Inferior parietal cortex (tissue), 1 donor: ENCODE data around the gene PCED1A.
"Not testable (repeated sequence)": the region's sequence is repeated elsewhere in the genome, so short reads cannot be mapped to it uniquely, and the experiment has no call there.

Source experiments
- DNase-seq: peaks from one replicate; pipeline ENCODE4 v3.0.0-alpha.2; 2016; ENCODE audit errors: extremely low spot score

The PCED1A gene

GRCh38 chr20:2826655-2827054 is 13.8 kb downstream of the PCED1A start:
- no peak for DNase-seq

DNA sequence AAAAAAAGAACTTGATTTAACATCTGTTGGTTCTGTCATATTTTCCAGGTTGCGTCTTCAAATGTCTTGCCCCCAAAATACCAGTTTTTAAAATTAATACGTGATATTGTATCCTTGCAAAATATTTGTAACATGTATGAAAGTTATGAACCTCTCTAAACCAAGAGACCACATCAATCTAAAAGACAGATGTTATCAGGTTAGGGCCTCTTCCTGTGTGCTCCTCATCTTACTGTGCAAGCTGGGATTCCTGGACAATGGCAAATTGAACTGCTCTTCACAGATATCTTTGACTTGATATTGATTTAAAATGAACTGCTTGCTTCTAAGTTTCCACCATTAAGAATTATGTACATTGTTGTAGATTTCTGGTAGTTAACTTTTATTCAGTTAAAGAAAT is 14.7 kb downstream of the PCED1A start:
- DNase-seq: no peak

DNA sequence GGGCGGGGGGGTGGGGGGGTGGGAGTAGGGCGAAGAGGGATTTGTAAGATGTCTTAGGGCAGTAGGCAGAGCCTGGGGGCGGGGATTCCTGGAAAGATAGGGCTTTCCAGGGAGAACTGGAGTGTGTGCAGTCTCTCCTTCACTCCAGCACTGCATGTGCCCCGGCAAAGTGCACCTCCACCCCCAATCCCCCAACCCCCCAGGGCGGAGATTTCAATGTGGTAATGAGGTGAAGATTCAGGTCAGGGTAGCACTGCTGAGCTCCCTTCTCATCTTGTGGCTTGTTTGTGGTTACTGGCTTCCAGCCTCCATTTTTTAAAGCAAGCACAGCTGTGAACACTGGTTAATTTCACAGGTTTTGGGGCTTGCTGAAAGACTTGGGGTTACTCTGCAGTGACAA is 18.4 kb downstream of the PCED1A start:
- DNase-seq: no peak

GRCh38 chr20:2820896-2821869 is 19.3 kb downstream of the PCED1A start:
- DNase-seq: no peak

DNA sequence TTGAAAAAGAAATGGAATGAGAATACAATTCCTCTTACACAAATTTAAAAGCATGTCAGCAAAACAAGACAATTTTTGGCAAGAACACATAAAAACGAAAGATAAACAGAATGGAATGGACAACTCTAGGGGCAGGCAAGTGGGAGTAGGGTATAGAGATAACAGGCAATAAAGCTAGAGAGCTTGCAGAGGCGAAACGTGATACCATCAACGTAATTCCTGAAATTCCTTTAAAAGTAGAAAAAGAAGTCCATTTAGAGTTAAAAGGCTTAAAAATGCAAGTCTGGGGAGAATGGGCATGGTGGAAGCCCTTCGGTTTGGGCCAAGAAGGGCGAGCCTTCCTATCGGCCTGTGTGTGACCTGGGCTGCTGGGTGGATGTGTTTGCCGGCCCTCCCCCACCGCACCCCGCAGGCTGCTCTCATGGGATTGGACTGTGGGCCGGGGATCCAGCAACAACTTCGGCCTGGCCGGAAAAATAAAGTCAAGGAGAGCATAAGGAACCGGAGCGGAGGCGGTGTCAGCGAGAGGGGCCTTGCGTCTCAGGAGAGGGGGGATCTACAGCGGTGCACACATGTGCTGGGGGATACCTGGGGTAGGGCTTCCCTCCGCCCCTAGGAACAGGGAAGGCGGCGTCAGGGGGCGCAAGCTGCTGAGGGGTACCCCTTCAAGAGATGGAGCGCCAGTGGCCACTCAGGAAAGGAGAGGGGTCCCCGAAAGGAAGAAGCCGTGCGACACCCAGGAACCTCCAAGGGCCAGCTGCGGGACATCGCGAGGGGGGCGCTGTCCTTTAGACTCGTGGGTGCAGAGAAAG is 20.2 kb downstream of the PCED1A start:
- DNase-seq: no peak

GRCh38 chr20:2817891-2818595 is 22.4 kb downstream of the PCED1A start:
- DNase-seq: no peak

GRCh38 chr20:2817341-2817726 is 23.1 kb downstream of the PCED1A start:
- DNase-seq: no peak

DNA sequence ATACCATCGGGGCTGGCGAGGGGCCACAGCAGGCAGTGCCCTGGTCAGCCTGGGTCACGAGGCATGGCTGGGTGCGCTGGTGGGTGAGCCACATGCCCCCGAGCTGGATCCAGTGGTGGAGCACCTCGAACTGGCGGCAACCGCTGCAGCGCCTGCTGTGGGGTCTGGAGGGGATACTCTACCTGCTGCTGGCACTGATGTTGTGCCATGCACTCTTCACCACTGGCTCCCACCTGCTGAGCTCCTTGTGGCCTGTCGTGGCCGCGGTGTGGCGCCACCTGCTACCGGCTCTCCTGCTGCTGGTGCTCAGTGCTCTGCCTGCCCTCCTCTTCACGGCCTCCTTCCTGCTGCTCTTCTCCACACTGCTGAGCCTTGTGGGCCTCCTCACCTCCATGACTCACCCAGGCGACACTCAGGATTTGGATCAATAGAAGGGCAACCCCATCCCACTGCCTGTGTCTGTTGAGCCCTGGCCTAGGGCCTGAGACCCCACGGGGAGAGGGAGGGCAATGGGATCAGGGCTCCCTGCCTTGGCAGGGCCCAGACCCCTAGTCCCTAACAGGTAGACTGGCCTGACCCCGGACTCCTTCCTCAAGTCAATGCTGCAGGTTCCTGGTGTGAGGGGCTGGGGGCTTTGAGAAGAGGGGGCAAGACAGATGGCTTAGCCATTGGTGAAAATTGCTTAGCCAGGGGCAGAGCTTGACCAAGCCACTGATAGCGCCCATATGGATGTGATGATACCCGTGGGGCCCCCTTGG is 23.7 kb downstream of the PCED1A start:
- DNase-seq: no peak

DNA sequence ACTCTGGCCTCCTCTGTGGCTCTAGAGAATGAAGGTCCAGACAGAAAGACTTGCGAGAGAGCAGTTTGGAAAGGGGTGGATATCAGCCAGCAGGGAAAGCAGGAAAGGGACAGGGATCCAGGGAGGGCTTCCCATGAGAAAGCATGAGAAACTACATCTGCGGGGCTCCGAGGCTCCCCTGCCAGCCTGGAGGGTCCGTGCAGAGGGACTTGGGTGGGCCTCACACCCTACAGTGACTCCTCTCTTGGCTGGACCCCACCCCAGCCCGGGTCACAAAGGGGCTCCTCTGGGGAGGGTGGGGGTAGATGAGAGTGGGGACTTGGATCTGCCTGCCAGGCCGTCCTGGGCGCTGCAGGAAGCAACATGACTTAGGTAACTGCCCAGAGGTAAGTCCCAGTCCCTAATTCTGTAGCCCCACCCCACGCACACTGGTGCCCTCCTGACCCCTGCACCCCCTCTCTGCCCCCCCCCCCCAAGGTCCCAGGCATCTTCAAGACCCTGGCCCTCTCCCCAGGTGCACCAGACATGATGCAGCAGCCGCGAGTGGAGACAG is 24.3 kb downstream of the PCED1A start, which contains the start of gene TMEM239:
Gene TMEM239 (plus strand): TSS at position 335 of the 553 bp plus-strand sequence. CDS start 191 bp downstream, at position 526.
- no peak for DNase-seq

DNA sequence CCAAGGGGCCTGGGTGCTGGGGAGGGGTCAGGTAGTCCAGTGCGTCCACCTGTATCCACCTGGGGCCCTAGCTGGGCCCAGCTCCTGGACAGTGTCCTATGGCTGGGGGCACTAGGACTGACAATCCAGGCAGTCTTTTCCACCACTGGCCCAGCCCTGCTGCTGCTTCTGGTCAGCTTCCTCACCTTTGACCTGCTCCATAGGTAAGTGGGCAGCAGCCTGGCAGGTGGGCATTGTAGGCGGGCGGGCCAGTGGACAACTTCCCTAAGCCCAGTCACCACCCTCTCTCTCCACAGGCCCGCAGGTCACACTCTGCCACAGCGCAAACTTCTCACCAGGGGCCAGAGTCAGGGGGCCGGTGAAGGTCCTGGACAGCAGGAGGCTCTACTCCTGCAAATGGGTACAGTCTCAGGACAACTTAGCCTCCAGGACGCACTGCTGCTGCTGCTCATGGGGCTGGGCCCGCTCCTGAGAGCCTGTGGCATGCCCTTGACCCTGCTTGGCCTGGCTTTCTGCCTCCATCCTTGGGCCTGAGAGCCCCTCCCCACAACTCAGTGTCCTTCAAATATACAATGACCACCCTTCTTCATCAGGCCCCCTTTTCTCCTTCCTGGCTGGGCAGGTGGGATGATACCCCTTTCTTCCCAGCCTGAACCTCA is 25.1 kb downstream of the PCED1A start:
- DNase-seq: no peak

DNA sequence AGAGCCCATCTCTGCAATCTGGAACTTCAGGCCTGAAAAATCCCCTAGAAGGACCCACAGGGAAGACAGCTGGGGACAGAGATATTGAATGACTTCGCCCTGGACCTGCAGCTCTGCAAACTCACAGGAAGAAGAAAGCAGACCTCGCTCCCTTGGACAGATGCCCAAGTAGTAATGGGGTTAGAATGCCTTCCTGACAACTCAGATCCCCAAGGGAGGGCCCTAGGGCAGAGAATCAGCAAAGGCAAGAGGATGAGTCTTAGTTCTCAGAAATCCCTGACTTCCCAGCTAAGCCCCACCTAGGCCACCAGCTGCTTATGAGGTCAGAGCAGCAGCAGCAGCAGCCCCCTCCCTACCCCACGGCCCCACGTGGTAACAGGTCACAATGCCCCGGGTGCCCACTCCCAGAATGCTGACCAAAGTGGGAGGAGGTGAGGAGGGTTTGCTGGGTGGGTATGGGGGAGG is 25.8 kb downstream of the PCED1A start, which contains the start of gene C20orf141:
Gene C20orf141 (plus strand): TSS at position 401 of the 465 bp plus-strand sequence. CDS start 198 bp downstream, outside the sequence.
- no peak for DNase-seq

DNA sequence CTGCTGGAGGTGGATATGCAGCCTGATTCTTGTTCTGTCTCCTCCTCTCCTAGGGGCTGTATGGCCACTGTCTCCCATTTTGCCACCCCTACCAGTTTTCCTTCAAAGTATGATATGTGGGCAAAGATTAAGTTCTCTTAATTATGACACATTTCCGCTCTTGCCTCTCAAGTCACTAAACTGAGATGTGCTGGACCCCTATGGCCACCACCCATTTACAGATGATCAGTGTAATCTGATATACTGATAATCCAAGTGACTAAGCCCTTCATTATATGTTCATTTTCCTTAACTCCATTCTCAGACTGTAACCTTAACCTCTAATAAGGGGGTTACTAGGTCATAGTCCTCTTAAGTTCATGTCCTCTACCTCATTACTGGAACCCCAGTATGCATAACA is 26.4 kb downstream of the PCED1A start:
- DNase-seq: no peak

- no peak for DNase-seq
These were observed 28.3 kb downstream of the PCED1A start for GRCh38 chr20:2812189-2812588.

DNA sequence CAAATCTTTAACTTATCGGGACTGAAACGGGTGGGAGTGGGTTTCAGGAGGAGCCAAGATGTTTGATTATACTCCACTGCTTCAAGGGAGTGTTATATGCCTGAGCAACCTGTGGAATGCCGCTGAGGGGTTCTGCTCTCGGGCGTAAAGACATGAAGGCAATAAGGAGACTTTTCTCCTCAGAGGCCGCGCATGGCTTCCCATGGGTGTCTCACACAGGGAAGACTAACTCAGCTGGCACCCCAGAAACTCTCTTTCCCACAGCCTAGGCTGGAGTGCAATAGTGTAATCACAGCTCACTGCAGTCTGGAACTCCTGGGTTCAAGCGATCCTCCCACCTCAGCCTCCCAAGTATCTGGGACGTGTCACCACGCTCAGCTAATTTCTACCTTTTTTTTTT is 30.8 kb downstream of the PCED1A start:
- no peak for DNase-seq

GRCh38 chr20:2807929-2808328 is 32.5 kb downstream of the PCED1A start:
- not testable (repeated sequence) for DNase-seq

- no peak for DNase-seq
These were observed 33.4 kb downstream of the PCED1A start for GRCh38 chr20:2807019-2807418.

DNA sequence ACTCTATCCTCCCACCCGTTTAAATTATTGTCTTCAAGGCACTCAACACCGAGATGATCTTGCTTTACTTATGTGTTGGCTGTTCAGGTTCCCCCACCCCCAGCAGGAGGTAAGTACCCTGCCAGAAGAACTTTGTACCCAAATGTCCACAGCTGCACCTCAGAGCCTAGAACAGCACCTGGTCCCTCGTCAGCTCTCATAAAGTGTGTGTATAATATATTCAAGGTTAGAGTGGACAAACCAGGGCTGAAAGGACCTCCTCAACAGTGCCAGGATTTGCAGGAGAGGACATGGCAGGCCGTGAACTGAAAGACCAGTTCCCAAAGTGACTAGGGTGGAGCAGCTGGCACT is 34.1 kb downstream of the PCED1A start:
- no peak for DNase-seq

GRCh38 chr20:2805689-2806350 is 34.6 kb downstream of the PCED1A start:
- no peak for DNase-seq

DNA sequence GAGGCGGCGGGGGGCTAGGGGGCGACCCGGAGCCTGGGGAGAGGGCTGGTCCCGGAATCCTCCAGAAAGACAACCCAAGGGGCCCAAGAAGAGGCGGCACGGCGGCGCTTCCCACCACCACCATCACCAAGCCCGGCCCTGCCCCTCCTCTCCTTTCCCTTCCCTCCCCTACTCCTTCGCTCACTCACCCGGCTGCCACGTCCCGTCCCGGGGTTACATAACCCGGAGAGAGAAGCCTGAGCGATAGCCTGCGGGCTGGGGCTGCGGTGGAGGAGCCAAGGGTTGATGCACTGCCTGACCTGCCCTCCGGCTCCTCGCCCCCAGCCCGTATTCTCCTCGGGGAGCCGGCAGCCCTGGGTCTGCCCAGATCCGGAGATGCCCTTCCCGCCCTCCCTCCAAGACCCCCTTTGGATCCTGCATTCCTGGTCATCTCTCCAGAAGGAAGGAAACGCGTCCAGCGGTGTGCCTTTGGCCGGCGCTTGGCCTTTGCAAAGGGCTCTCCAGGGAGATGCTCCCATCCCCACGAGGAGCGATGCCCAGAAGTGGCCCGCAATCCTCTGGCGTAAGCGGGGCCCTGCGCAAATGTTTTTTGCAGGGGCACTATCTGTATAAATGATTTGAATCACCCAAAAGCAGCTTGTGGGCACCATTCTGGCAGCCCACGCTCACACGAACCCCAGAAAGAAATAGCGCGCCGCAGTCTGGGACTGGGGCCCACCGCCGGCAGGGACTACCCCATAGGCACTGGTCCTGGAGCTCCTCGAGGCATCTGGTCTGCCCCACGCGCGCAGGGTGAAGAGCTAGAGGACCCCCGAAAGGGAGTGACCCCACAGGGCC is 35.4 kb downstream of the PCED1A start:
- DNase-seq: no peak
